C4-2B (cell line): Measurements from ENCODE around the gene RANBP17.

Experiments used
- ZFX ChIP-seq: fragments of 450-650 bp; IDR thresholded peaks from 2 replicates; pipeline ENCODE4 v1.6.1; 2017
- TF ChIP-seq, protein P1 (sequence below): fragments of 450-650 bp; conservative IDR thresholded peaks from 2 replicates; pipeline ENCODE4 v1.5.1; 2017; ENCODE audit warnings: mild to moderate bottlenecking

DNA sequence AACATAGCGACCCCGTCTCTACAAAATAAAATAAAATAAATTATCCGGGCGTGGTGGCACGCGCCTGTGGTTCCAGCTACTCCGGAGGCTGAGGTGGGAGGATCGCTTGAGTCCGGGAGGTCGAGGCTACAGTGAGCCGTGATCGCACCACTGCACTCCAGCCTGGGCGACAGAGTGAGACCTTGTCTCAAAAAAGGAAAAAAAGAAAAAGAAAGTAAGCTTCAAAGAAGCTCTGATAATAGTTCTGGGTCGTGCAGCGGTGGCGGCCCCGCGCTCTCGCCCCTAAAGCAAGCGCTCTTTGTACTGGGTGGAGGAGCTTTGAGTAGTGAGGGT is 454.1 kb downstream of the RANBP17 start:
- TF ChIP-seq, protein P1, sequence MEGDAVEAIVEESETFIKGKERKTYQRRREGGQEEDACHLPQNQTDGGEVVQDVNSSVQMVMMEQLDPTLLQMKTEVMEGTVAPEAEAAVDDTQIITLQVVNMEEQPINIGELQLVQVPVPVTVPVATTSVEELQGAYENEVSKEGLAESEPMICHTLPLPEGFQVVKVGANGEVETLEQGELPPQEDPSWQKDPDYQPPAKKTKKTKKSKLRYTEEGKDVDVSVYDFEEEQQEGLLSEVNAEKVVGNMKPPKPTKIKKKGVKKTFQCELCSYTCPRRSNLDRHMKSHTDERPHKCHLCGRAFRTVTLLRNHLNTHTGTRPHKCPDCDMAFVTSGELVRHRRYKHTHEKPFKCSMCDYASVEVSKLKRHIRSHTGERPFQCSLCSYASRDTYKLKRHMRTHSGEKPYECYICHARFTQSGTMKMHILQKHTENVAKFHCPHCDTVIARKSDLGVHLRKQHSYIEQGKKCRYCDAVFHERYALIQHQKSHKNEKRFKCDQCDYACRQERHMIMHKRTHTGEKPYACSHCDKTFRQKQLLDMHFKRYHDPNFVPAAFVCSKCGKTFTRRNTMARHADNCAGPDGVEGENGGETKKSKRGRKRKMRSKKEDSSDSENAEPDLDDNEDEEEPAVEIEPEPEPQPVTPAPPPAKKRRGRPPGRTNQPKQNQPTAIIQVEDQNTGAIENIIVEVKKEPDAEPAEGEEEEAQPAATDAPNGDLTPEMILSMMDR: no peak
- no peak for TF ChIP-seq ZFX
